Lower lobe of right lung (tissue), 2 donors: ENCODE results near the gene KDM6A. TPM values are rescaled to one million over a fixed set of nuclear protein-coding genes. Genes with fewer than 3 reads are reported as not detected.

Experiments used
- ATAC-seq, 2 donors: fragments of 200-7000 bp; cut with Tn5 transposase; one replicate each; pipeline ENCODE4 v1.9.1; 2020 to 2022; ENCODE audit warnings: mild to moderate bottlenecking in 2 of 2, moderate library complexity in 2 of 2
- DNase-seq: peaks from one replicate; pipeline ENCODE4 v3.0.0-alpha.2; 2020
- H3K27ac ChIP-seq: fragments of 200-600 bp; one replicate; pipeline ENCODE4 v1.8.0; 2022
- H3K27me3 ChIP-seq: fragments of 200-600 bp; one replicate; pipeline ENCODE4 v1.8.0; 2022; ENCODE audit warnings: low read depth
- H3K36me3 ChIP-seq: fragments of 200-600 bp; one replicate; pipeline ENCODE4 v1.8.0; 2022; ENCODE audit warnings: mild to moderate bottlenecking
- H3K4me1 ChIP-seq: fragments of 200-600 bp; one replicate; pipeline ENCODE4 v1.8.0; 2022
- H3K4me3 ChIP-seq: fragments of 200-600 bp; one replicate; pipeline ENCODE4 v1.8.0; 2022; ENCODE audit warnings: mild to moderate bottlenecking
- H3K9me3 ChIP-seq: fragments of 200-600 bp; one replicate; pipeline ENCODE4 v1.8.0; 2022
- intact Hi-C: fragments of 100-400 bp; cut with DNase I; formaldehyde crosslinking; loops from one replicate; pipeline ENCODE4 v1.11.0; 2022
- total RNA-seq: library from RNA; stranded (reverse); fragmentation: NEBNext Ultra II Directional; extraction: Animal tissue kit (Norgen Biotek cat#: 25700); gene quantifications from one replicate; pipeline ENCODE4 v1.2.1, GENCODE V29; 2021
- TF ChIP-seq, protein P1 (sequence below): fragments of 200-600 bp; IDR thresholded peaks from one replicate; pipeline ENCODE4 v1.8.0; 2022; ENCODE audit warnings: antibody characterized with exemption, mild to moderate bottlenecking
- donor health status: DM: no; HTN: yes; CAD: no; lungs with severe emphysema.

The KDM6A gene
- total RNA-seq, 1 donor from 2014 or later, result 27.0 TPM

DNA sequence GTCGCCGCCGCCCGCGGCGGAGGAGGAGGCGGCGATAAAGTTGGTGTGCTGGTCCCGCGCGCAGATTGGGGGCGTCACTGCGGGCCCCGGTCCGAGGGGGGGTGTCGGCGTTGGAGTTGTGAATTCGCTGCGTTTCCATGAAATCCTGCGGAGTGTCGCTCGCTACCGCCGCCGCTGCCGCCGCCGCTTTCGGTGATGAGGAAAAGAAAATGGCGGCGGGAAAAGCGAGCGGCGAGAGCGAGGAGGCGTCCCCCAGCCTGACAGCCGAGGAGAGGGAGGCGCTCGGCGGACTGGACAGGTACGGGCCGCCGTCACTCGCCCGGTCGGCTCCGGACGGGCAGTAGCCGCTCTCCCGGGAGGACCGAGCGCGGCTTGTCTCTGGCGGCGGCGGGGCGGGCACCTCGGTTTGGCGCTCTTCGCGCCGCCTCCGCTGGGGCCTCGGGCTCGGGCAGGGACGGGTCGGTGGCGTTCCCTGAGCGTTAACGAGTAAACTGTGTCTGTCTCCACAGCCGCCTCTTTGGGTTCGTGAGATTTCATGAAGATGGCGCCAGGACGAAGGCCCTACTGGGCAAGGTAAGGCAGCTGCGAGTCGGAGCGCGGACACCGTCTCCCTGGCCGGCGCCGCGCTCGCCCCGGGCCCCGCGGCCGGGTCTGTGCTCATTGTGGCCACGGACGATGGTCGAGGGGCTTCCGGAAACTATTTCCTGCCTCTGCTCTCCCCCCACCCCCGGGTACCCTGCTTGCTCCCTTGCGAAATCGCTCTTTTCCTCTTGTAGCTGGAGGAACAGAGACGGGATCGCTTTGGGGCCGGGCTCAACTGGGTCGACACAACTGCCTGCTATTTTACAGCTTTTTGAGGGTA, 658 bp downstream of the KDM6A start:
- Histone ChIP-seq H3K4me1 (no peaks in the 10 kb centered on the region), H3K36me3 (no peaks in the 10 kb centered on the region), H3K27me3 (no peaks in the 10 kb centered on the region), H3K9me3 (no peaks in the 10 kb centered on the region), H3K4me3 (peak overlapping the region; percentile 70), H3K27ac (peak overlapping the region; percentile 96)
- peak; percentile 68 for DNase-seq
- intact Hi-C loops, result no loop called here
- TF ChIP-seq, protein P1, sequence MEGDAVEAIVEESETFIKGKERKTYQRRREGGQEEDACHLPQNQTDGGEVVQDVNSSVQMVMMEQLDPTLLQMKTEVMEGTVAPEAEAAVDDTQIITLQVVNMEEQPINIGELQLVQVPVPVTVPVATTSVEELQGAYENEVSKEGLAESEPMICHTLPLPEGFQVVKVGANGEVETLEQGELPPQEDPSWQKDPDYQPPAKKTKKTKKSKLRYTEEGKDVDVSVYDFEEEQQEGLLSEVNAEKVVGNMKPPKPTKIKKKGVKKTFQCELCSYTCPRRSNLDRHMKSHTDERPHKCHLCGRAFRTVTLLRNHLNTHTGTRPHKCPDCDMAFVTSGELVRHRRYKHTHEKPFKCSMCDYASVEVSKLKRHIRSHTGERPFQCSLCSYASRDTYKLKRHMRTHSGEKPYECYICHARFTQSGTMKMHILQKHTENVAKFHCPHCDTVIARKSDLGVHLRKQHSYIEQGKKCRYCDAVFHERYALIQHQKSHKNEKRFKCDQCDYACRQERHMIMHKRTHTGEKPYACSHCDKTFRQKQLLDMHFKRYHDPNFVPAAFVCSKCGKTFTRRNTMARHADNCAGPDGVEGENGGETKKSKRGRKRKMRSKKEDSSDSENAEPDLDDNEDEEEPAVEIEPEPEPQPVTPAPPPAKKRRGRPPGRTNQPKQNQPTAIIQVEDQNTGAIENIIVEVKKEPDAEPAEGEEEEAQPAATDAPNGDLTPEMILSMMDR, result no peak
- ATAC-seq, result peak; percentile 52 to 68

GRCh38 chrX:44874420-44875184, 1.6 kb downstream of the KDM6A start:
- Histone ChIP-seq H3K4me3 (peak overlapping the region; percentile 70), H3K27me3 (no peaks in the 10 kb centered on the region), H3K9me3 (no peaks in the 10 kb centered on the region), H3K27ac (peak overlapping the region; percentile 96), H3K36me3 (no peaks in the 10 kb centered on the region), H3K4me1 (no peaks in the 10 kb centered on the region)
- TF ChIP-seq, protein P1, result no peak
- ATAC-seq, result peak in 1 of 2 donors; percentile 36
- DNase-seq, result no peak
- intact Hi-C loops, result no loop called here

GRCh38 chrX:44875185-44875489, 2.1 kb downstream of the KDM6A start:
- intact Hi-C loops, result no loop called here
- Histone ChIP-seq H3K27ac (peak overlapping the region; percentile 96), H3K4me3 (peak overlapping the region; percentile 70), H3K27me3 (no peaks in the 10 kb centered on the region), H3K36me3 (no peaks in the 10 kb centered on the region), H3K4me1 (no peaks in the 10 kb centered on the region), H3K9me3 (no peaks in the 10 kb centered on the region)
- TF ChIP-seq, protein P1, result no peak
- ATAC-seq (no peak), DNase-seq (no peak)

DNA sequence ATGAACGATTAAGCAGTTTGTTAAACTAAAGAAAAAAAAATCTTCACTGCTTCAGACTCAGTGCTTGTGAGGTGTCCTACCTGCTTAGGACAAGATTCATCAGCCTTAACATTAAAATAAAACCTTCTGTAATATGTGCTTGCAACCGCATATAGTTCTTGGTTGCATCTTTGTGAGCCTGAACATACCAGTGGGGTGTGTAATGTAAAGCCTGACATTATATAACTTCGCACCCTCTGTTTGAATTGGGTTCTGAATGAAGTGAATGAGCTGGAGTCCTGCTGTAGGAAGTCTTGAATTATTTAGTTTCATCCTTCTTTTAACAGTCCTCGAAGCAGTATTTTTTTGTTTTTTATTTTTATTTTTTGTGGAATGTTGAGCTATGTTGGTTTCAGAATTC, 3.1 kb downstream of the KDM6A start:
- no peaks in the 10 kb centered on the region for H3K9me3 ChIP-seq
- TF ChIP-seq, protein P1, result no peak
- ATAC-seq (no peak), DNase-seq (no peak)
- no peaks in the 10 kb centered on the region for H3K36me3 ChIP-seq
- H3K4me1 ChIP-seq, result no peaks in the 10 kb centered on the region
- H3K27ac ChIP-seq, result no peak overlapping the region
- intact Hi-C loops, result no loop called here
- no peaks in the 10 kb centered on the region for H3K27me3 ChIP-seq
- peak overlapping the region; percentile 70 for H3K4me3 ChIP-seq

- no peaks in the 10 kb centered on the region for H3K36me3 ChIP-seq
- H3K27ac ChIP-seq, result no peak overlapping the region
- H3K4me3 ChIP-seq, result no peak overlapping the region
- no peaks in the 10 kb centered on the region for H3K4me1 ChIP-seq
- no peaks in the 10 kb centered on the region for H3K27me3 ChIP-seq
- intact Hi-C loops, result no loop called here
- H3K9me3 ChIP-seq, result no peaks in the 10 kb centered on the region
- ATAC-seq, result no peak
- no peak for DNase-seq
- TF ChIP-seq, protein P1, result no peak
Measured at GRCh38 chrX:44876767-44877166, 3.8 kb downstream of the KDM6A start.
